ENCODE data around the gene PRDM5. TPM values are rescaled to one million over a fixed set of nuclear protein-coding genes. Genes with fewer than 3 reads are reported as not detected.

Gene PRDM5
- total RNA-seq, 1 donor from 2014 or later = 7.3 TPM

GRCh38 chr4:120903419-120903818 is 19.1 kb downstream of the PRDM5 start:
- TF ChIP-seq, protein P1, sequence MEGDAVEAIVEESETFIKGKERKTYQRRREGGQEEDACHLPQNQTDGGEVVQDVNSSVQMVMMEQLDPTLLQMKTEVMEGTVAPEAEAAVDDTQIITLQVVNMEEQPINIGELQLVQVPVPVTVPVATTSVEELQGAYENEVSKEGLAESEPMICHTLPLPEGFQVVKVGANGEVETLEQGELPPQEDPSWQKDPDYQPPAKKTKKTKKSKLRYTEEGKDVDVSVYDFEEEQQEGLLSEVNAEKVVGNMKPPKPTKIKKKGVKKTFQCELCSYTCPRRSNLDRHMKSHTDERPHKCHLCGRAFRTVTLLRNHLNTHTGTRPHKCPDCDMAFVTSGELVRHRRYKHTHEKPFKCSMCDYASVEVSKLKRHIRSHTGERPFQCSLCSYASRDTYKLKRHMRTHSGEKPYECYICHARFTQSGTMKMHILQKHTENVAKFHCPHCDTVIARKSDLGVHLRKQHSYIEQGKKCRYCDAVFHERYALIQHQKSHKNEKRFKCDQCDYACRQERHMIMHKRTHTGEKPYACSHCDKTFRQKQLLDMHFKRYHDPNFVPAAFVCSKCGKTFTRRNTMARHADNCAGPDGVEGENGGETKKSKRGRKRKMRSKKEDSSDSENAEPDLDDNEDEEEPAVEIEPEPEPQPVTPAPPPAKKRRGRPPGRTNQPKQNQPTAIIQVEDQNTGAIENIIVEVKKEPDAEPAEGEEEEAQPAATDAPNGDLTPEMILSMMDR (IDR thresholded peaks at IDR 0.05; ENCODE audit: insufficient read depth, low read length, poor library complexity, severe bottlenecking) = no peak
- no peaks in the 10 kb centered on the region for H3K36me3 ChIP-seq (ENCODE audit: control insufficient read depth, insufficient read depth, low read length)
- no peak overlapping the region for H3K4me3 ChIP-seq (ENCODE audit: low read depth, low read length)
- DNase-seq (ENCODE audit: low read depth) = no peak
- H3K27me3 ChIP-seq (ENCODE audit: control insufficient read depth, insufficient read depth, low read length) = no peaks in the 10 kb centered on the region

DNA sequence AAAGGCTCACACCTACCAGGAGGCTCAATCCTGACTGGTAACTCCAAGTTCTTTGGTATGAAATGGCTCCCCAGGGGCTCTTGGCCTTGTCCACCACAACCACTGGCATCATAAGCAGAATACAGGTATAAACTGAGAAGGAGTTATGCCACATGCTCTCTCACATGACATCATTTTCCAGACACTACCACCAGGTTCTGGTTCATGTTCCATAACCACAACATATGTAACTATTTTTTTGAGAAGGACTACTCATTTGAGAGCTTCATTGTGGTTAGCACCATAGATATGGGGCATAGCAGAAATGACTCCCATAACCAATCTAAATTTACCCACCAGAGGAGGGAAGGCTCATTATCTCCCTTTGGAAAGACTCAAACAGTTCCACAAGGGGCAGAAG is 19.6 kb downstream of the PRDM5 start:
- Histone ChIP-seq H3K4me3 (ENCODE audit: low read depth, low read length) (no peak overlapping the region), H3K27me3 (ENCODE audit: control insufficient read depth, insufficient read depth, low read length) (no peaks in the 10 kb centered on the region), H3K36me3 (ENCODE audit: control insufficient read depth, insufficient read depth, low read length) (no peaks in the 10 kb centered on the region)
- no peak for DNase-seq (ENCODE audit: low read depth)
- TF ChIP-seq, protein P1 (IDR thresholded peaks at IDR 0.05; ENCODE audit: insufficient read depth, low read length, poor library complexity, severe bottlenecking) = no peak

DNA sequence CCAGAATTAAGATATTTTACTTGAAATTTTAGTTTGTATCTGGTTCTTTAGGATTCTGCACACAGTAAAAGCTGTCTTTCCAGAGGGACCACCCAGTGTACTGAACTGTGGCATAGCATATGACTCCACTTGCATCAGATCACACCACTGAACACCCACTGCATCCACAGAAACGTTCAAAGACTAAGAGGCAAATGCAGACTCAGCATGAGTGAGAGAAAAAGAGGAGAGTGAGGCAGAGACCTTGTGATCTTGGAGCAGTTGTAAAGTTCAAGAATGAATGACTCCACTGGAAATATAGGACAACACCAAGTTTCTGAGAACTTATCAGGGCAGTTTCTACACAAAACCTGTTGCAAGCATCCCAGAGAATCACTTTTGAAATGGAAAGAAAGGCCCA is 20.8 kb downstream of the PRDM5 start:
- DNase-seq (ENCODE audit: low read depth) = no peak
- TF ChIP-seq, protein P1 (IDR thresholded peaks at IDR 0.05; ENCODE audit: insufficient read depth, low read length, poor library complexity, severe bottlenecking) = no peak
- H3K27me3 ChIP-seq (ENCODE audit: control insufficient read depth, insufficient read depth, low read length) = no peaks in the 10 kb centered on the region
- no peak overlapping the region for H3K4me3 ChIP-seq (ENCODE audit: low read depth, low read length)
- H3K36me3 ChIP-seq (ENCODE audit: control insufficient read depth, insufficient read depth, low read length) = no peaks in the 10 kb centered on the region

GRCh38 chr4:120897981-120898719 is 24.4 kb downstream of the PRDM5 start:
- H3K4me3 ChIP-seq (ENCODE audit: low read depth, low read length) = no peak overlapping the region
- TF ChIP-seq, protein P1 (IDR thresholded peaks at IDR 0.05; ENCODE audit: insufficient read depth, low read length, poor library complexity, severe bottlenecking) = no peak
- no peaks in the 10 kb centered on the region for H3K27me3 ChIP-seq (ENCODE audit: control insufficient read depth, insufficient read depth, low read length)
- DNase-seq (ENCODE audit: low read depth) = no peak
- H3K36me3 ChIP-seq (ENCODE audit: control insufficient read depth, insufficient read depth, low read length) = no peaks in the 10 kb centered on the region

- no peak for DNase-seq (ENCODE audit: low read depth)
- H3K4me3 ChIP-seq (ENCODE audit: low read depth, low read length) = no peak overlapping the region
- TF ChIP-seq, protein P1 (IDR thresholded peaks at IDR 0.05; ENCODE audit: insufficient read depth, low read length, poor library complexity, severe bottlenecking) = no peak
Measured at GRCh38 chr4:120895554-120895953, 27.0 kb downstream of the PRDM5 start.

DNA sequence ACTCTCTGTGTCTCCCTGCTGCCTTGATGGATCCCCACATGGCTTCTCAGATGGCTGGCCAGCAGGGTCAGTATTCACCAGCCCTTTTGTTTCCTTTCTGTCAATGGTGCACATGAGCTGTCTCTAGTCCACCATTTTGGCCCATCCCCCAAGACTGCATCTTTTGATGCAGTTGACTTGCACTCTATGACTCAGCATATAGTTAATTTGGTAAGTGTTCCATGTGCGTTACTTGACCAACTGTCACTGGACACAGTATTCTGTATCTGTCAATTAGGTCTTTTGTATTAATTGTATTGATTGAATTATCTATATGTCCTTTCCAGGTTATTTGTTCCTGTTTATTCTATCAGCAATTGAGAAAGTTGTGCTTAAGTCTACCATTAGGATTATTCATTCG is 29.2 kb downstream of the PRDM5 start:
- no peaks in the 10 kb centered on the region for H3K27me3 ChIP-seq (ENCODE audit: control insufficient read depth, insufficient read depth, low read length)
- H3K36me3 ChIP-seq (ENCODE audit: control insufficient read depth, insufficient read depth, low read length) = no peaks in the 10 kb centered on the region
- TF ChIP-seq, protein P1 (IDR thresholded peaks at IDR 0.05; ENCODE audit: insufficient read depth, low read length, poor library complexity, severe bottlenecking) = no peak
- no peak for DNase-seq (ENCODE audit: low read depth)
- no peak overlapping the region for H3K4me3 ChIP-seq (ENCODE audit: low read depth, low read length)

More at GRCh38 chr4:120895554-120895953, 27.0 kb downstream of the PRDM5 start:
- H3K36me3 ChIP-seq (ENCODE audit: control insufficient read depth, insufficient read depth, low read length) = no peaks in the 10 kb centered on the region
- no peaks in the 10 kb centered on the region for H3K27me3 ChIP-seq (ENCODE audit: control insufficient read depth, insufficient read depth, low read length)
